ENCODE results near the gene JARID2. TPM values are rescaled to one million over a fixed set of nuclear protein-coding genes. Genes with fewer than 3 reads are reported as not detected.
A peak's percentile ranks its signal among the peaks of the same experiment; 100 is the strongest.

The JARID2 gene
- total RNA-seq, 1 experiment from 2014 or later: 21.0 TPM

GRCh38 chr6:15504581-15505350 is 258.9 kb downstream of the JARID2 start:
- Mint-ChIP-seq H3K27me3 (ENCODE audit: insufficient read depth, unreplicated experiment) (no peaks in the 10 kb centered on the region), H3K4me3 (ENCODE audit: unreplicated experiment) (peak overlapping the region; percentile 56), H3K36me3 (ENCODE audit: insufficient read depth, unreplicated experiment) (peaks cover 53% of the 10 kb centered on the region), H3K9me3 (ENCODE audit: unreplicated experiment) (no peaks in the 10 kb centered on the region), H3K27ac (ENCODE audit: low read depth, unreplicated experiment) (no peak overlapping the region), H3K4me1 (ENCODE audit: insufficient read depth, unreplicated experiment) (peaks cover 11% of the 10 kb centered on the region)
- no peak for TF ChIP-seq CTCF (IDR thresholded peaks at IDR 0.05; ENCODE audit: unreplicated experiment)
- intact Hi-C loops (cut with micrococcal nuclease): no loop called here
- BruUV-seq (replicated peaks): no TSS peak
- DNase-seq (ENCODE audit: unreplicated experiment): peak; percentile 96
- ChIA-PET CTCF (interaction anchor here (0.6 to 1.1 kb wide), 4 partner anchors 72 to 1675 kb away, joined by 3 read pairs; no protein-coding TSS in a partner anchor), POLR2A (interaction anchor here (0.8 kb wide), 1 partner anchor 118 kb away, joined by 3 read pairs; no protein-coding TSS in a partner anchor)

- Mint-ChIP-seq H3K4me3 (ENCODE audit: unreplicated experiment) (peak overlapping the region; percentile 56), H3K9me3 (ENCODE audit: unreplicated experiment) (no peaks in the 10 kb centered on the region), H3K27me3 (ENCODE audit: insufficient read depth, unreplicated experiment) (no peaks in the 10 kb centered on the region), H3K27ac (ENCODE audit: low read depth, unreplicated experiment) (no peak overlapping the region), H3K36me3 (ENCODE audit: insufficient read depth, unreplicated experiment) (peaks cover 52% of the 10 kb centered on the region), H3K4me1 (ENCODE audit: insufficient read depth, unreplicated experiment) (peaks cover 11% of the 10 kb centered on the region)
- CTCF ChIA-PET: interaction anchor here (0.7 to 1.1 kb wide), 3 partner anchors 117 to 1676 kb away, joined by 3 to 5 read pairs (median 3); no protein-coding TSS in a partner anchor
- BruUV-seq (replicated peaks): no TSS peak
- TF ChIP-seq CTCF (IDR thresholded peaks at IDR 0.05; ENCODE audit: unreplicated experiment): no peak
- intact Hi-C loops (cut with micrococcal nuclease): no loop called here
- POLR2A ChIA-PET: no interaction called here
- no peak for DNase-seq (ENCODE audit: unreplicated experiment)
Observed at GRCh38 chr6:15505463-15505918, 259.6 kb downstream of the JARID2 start.

- ChIA-PET CTCF (interaction anchor here (0.8 kb wide), 1 partner anchor 117 kb away, joined by 5 read pairs; no protein-coding TSS in a partner anchor), POLR2A (no interaction called here)
- no peak for TF ChIP-seq CTCF (IDR thresholded peaks at IDR 0.05; ENCODE audit: unreplicated experiment)
- no peak overlapping the region for H3K4me3 Mint-ChIP-seq (ENCODE audit: unreplicated experiment)
- DNase-seq (ENCODE audit: unreplicated experiment): no peak
- H3K9me3 Mint-ChIP-seq (ENCODE audit: unreplicated experiment): no peaks in the 10 kb centered on the region
- no TSS peak for BruUV-seq (replicated peaks)
- no peak overlapping the region for H3K27ac Mint-ChIP-seq (ENCODE audit: low read depth, unreplicated experiment)
- no peaks in the 10 kb centered on the region for H3K27me3 Mint-ChIP-seq (ENCODE audit: insufficient read depth, unreplicated experiment)
- H3K4me1 Mint-ChIP-seq (ENCODE audit: insufficient read depth, unreplicated experiment): peaks cover 11% of the 10 kb centered on the region
- peaks cover 51% of the 10 kb centered on the region for H3K36me3 Mint-ChIP-seq (ENCODE audit: insufficient read depth, unreplicated experiment)
- intact Hi-C loops (cut with micrococcal nuclease): no loop called here
Observed at GRCh38 chr6:15506066-15506465, 260.2 kb downstream of the JARID2 start.

- Mint-ChIP-seq H3K4me3 (ENCODE audit: unreplicated experiment) (no peak overlapping the region), H3K36me3 (ENCODE audit: insufficient read depth, unreplicated experiment) (peaks cover 47% of the 10 kb centered on the region), H3K9me3 (ENCODE audit: unreplicated experiment) (no peaks in the 10 kb centered on the region), H3K4me1 (ENCODE audit: insufficient read depth, unreplicated experiment) (peaks cover 11% of the 10 kb centered on the region), H3K27me3 (ENCODE audit: insufficient read depth, unreplicated experiment) (no peaks in the 10 kb centered on the region), H3K27ac (ENCODE audit: low read depth, unreplicated experiment) (no peak overlapping the region)
- ChIA-PET CTCF (interaction anchor here (1.2 kb wide), 1 partner anchor 113 kb away, joined by 4 read pairs; no protein-coding TSS in a partner anchor), POLR2A (no interaction called here)
- no peak for DNase-seq (ENCODE audit: unreplicated experiment)
- BruUV-seq (replicated peaks): no TSS peak
- TF ChIP-seq CTCF (IDR thresholded peaks at IDR 0.05; ENCODE audit: unreplicated experiment): no peak
- intact Hi-C loops (cut with micrococcal nuclease): no loop called here
Observed at GRCh38 chr6:15507221-15507620, 261.4 kb downstream of the JARID2 start.
